ENCODE results near the gene KCNH4. TPM values are rescaled to one million over a fixed set of nuclear protein-coding genes. Genes with fewer than 3 reads are reported as not detected.

The KCNH4 gene
- total and polyA plus RNA-seq, 11 donors = 0.07 to 0.28 (median 0.11) TPM; not detected in 1

DNA sequence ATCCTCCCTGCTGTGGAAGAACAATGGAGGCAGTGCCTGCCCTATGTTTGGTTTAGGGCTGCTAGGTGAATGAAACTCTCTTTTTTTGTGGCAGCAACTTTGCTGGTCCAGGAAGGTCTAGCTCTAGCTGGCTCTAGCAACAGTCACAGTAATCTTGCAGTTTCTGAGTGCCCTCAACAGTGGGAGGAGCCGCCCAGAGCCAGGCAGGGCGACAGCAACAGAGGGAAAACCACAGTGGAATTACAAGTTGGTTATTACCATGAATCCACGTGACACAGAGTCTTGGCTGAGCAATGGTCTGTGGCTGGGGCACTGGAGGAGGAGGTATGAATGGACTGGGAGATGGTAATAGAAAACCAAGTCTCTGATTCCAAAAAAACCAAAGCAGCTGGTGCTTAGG, 48.0 kb downstream of the KCNH4 start:
- no peaks in the 10 kb centered on the region for H3K9me3 ChIP-seq
- DNase-seq = peak in 3 of 5 donors; percentile 65 to 70 (median 65)
- TF ChIP-seq POLR2A (IDR thresholded peaks at IDR 0.05) = peak in 1 of 2 donors; percentile 20
- TF ChIP-seq, protein P1, sequence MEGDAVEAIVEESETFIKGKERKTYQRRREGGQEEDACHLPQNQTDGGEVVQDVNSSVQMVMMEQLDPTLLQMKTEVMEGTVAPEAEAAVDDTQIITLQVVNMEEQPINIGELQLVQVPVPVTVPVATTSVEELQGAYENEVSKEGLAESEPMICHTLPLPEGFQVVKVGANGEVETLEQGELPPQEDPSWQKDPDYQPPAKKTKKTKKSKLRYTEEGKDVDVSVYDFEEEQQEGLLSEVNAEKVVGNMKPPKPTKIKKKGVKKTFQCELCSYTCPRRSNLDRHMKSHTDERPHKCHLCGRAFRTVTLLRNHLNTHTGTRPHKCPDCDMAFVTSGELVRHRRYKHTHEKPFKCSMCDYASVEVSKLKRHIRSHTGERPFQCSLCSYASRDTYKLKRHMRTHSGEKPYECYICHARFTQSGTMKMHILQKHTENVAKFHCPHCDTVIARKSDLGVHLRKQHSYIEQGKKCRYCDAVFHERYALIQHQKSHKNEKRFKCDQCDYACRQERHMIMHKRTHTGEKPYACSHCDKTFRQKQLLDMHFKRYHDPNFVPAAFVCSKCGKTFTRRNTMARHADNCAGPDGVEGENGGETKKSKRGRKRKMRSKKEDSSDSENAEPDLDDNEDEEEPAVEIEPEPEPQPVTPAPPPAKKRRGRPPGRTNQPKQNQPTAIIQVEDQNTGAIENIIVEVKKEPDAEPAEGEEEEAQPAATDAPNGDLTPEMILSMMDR (IDR thresholded peaks at IDR 0.05) = no peak
- H3K27me3 ChIP-seq = no peaks in the 10 kb centered on the region
- ATAC-seq = peak; percentile 28 to 56 (median 52)
- peaks cover 0 to 46% (median 24%) of the 10 kb centered on the region in 9 donors for H3K36me3 ChIP-seq
- intact Hi-C loops (cut with DNase I) = no loop called here
- peaks cover 33 to 95% (median 84%) of the 10 kb centered on the region in 12 donors for H3K4me1 ChIP-seq
- WGBS, 4 donors = 23 to 40% (median 32%) methylated on average over 3 of the region's 3 CpGs
- peak overlapping the region in 1 of 12 donors; percentile 17 for H3K4me3 ChIP-seq
- peak overlapping the region; percentile 39 to 91 (median 78) for H3K27ac ChIP-seq

DNA sequence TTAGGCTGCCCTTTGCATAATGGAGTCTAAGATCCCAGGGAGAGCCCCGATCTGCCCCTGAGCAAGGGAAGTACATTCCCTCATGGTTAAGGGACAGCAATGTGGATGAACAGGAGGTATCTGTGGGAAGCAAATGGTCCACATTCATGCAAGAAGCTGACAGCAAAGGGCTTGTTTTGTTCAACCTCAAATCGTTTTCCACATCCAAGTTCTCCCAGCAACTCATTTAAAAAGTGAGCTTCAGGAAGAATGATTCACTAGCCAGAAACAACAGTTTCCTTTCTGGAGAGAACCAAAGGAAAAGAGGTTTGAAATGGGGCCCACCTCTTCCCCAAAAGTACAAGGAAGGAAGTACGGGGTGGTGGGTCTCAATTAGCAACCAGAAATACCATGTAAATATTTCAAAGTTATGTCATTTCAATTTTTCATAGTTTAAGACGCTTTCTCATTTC, 48.9 kb downstream of the KCNH4 start:
- DNase-seq = no peak
- ATAC-seq = peak in 1 of 4 donors; percentile 38
- H3K4me1 ChIP-seq = peaks cover 33 to 85% (median 79%) of the 10 kb centered on the region in 12 donors
- H3K9me3 ChIP-seq = no peaks in the 10 kb centered on the region
- 41 to 56% (median 51%) methylated on average over 4 of the region's 4 CpGs for WGBS, 4 donors
- intact Hi-C loops (cut with DNase I) = no loop called here
- H3K4me3 ChIP-seq = peak overlapping the region in 5 of 12 donors; percentile 2 to 32 (median 9)
- TF ChIP-seq, protein P1 (IDR thresholded peaks at IDR 0.05) = no peak
- peak in 1 of 2 donors; percentile 22 for TF ChIP-seq POLR2A (IDR thresholded peaks at IDR 0.05)
- H3K36me3 ChIP-seq = peaks cover 0 to 51% (median 33%) of the 10 kb centered on the region in 9 donors
- H3K27me3 ChIP-seq = no peaks in the 10 kb centered on the region
- peak overlapping the region; percentile 65 to 91 (median 78) for H3K27ac ChIP-seq

DNA sequence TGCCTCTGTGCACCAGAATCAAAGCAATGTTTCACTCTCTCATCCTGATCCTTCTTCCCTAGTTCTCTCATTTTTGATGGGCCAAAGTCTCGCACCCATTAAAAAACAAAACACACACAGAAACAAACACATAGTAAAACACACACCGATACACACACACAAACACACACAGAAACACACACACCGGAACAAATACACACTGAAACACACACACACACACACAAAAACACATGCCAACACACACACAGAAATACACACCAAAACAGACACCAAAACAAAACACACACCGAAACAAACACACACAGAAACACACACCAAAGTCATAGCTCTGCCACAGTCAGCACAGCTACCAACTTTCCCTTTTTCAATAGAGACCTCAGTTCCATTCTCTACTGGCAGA, 49.7 kb downstream of the KCNH4 start:
- ATAC-seq (no peak), DNase-seq (no peak)
- WGBS, 4 donors = 89 to 95% (median 93%) methylated on average over 4 of the region's 4 CpGs
- intact Hi-C loops (cut with DNase I) = no loop called here
- TF ChIP-seq POLR2A (IDR thresholded peaks at IDR 0.05) = no peak
- TF ChIP-seq, protein P1 (IDR thresholded peaks at IDR 0.05) = no peak
- Histone ChIP-seq H3K27ac (peak overlapping the region; percentile 65 to 91 (median 78)), H3K4me3 (no peak overlapping the region), H3K9me3 (no peaks in the 10 kb centered on the region), H3K27me3 (no peaks in the 10 kb centered on the region), H3K36me3 (peaks cover 0 to 51% (median 41%) of the 10 kb centered on the region in 9 donors), H3K4me1 (peaks cover 30 to 78% (median 72%) of the 10 kb centered on the region in 12 donors)

DNA sequence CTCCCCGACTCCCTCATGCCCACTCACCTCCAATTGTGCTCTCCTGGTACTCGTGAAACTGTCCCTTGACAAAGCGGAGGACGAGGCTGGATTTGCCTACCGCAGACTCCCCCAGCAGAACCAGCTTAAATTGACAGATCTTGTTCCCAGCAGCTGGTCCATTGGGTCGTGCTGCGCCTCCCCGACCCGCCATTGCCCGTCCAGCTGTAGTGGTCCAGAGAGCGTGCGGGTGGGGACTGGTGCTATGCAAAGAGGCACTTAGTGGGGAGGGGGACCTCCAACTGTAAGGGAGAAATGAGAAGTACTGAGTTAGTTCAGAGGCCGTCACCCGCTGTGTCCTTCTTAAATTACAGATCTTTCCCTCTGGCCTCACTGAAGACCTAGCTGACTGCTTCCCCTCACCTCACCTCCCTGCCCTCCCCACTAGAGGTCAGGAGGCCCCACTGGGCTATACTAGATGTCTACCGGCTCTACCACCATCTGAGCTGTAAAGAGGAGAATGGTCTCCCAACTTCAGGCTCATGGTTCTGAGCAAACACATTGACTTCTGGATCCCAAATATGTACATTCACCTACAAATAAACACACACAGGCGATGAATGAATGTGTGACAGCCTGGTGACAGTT, 50.5 kb downstream of the KCNH4 start:
- Histone ChIP-seq H3K9me3 (no peaks in the 10 kb centered on the region), H3K36me3 (peaks cover 0 to 59% (median 49%) of the 10 kb centered on the region in 9 donors), H3K4me3 (no peak overlapping the region), H3K27ac (peak overlapping the region; percentile 65 to 91 (median 78)), H3K27me3 (no peaks in the 10 kb centered on the region), H3K4me1 (peaks cover 25 to 69% (median 63%) of the 10 kb centered on the region in 12 donors)
- ATAC-seq (no peak), DNase-seq (peak in 1 of 5 donors; percentile 46)
- intact Hi-C loops (cut with DNase I) = no loop called here
- TF ChIP-seq, protein P1 (IDR thresholded peaks at IDR 0.05) = no peak
- TF ChIP-seq POLR2A (IDR thresholded peaks at IDR 0.05) = no peak
- 93 to 96% (median 95%) methylated on average over 16 of the region's 16 CpGs for WGBS, 4 donors

Measured in heart left ventricle (tissue), 16 donors.